H1 (cell line): ENCODE data around the gene FLCN. TPM values are rescaled to one million over a fixed set of nuclear protein-coding genes. Genes with fewer than 3 reads are reported as not detected.

Experiments
- CHD1 ChIP-seq: IDR thresholded peaks from 2 replicates; pipeline ENCODE4 v1.6.1; 2012; ENCODE audit warnings: low read depth, low read length, improper control_type of control experiment
- NRF1 ChIP-seq: IDR thresholded peaks from 2 replicates; pipeline ENCODE4 v1.6.1; 2011; ENCODE audit warnings: mild to moderate bottlenecking, low read depth, low read length, improper control_type of control experiment
- SP1 ChIP-seq: IDR thresholded peaks from 2 replicates; pipeline ENCODE4 v1.6.1; 2011; ENCODE audit warnings: low read depth, low read length
- SP4 ChIP-seq: IDR thresholded peaks from 2 replicates; pipeline ENCODE4 v1.6.1; 2012; ENCODE audit warnings: low read length, inconsistent platforms
- TAF1 ChIP-seq: IDR thresholded peaks from 2 replicates; pipeline ENCODE4 v1.6.1; 2011; ENCODE audit warnings: mild to moderate bottlenecking, low read depth, low read length
- polyA plus RNA-seq, 7 experiments: library from polyadenylated mRNA; depleted of rRNA in 3 of 7; stranded (reverse) in 5 of 7; unstranded in 2 of 7; fragments of >200 nt in 5 of 7; fragments of 200-250 nt in 2 of 7; gene quantifications; 1 replicate in 5 of 7; 2 replicates in 1 of 7; 4 replicates in 1 of 7; pipeline versions ENCODE4 v1.2.1 to v1.2.3, GENCODE V29; 2011 to 2013; ENCODE audit warnings: missing spikeins in 2 of 7, mixed read lengths in 2 of 7
- total RNA-seq: library from RNA; stranded (reverse); fragmentation: NEBNext Ultra II Directional; extraction: Animal tissue kit (Norgen Biotek cat#: 25700); gene quantifications from 2 replicates; pipeline ENCODE4 v1.2.1, GENCODE V29; 2021
- TF ChIP-seq, protein P1 (sequence below): fragments of 300-600 bp; sonication (generic); IDR thresholded peaks from 2 replicates; pipeline ENCODE4 v1.7.1; 2012; ENCODE audit warnings: low read length, moderate library complexity, mild to moderate bottlenecking, inconsistent platforms; ENCODE audit not compliant: insufficient replicate concordance

Gene FLCN
- total and polyA plus RNA-seq, 2 of the 8 experiments (the other 6 are each of a cell fraction or from before 2014, with no cell fraction given), result 15.6 to 34.6 TPM

DNA sequence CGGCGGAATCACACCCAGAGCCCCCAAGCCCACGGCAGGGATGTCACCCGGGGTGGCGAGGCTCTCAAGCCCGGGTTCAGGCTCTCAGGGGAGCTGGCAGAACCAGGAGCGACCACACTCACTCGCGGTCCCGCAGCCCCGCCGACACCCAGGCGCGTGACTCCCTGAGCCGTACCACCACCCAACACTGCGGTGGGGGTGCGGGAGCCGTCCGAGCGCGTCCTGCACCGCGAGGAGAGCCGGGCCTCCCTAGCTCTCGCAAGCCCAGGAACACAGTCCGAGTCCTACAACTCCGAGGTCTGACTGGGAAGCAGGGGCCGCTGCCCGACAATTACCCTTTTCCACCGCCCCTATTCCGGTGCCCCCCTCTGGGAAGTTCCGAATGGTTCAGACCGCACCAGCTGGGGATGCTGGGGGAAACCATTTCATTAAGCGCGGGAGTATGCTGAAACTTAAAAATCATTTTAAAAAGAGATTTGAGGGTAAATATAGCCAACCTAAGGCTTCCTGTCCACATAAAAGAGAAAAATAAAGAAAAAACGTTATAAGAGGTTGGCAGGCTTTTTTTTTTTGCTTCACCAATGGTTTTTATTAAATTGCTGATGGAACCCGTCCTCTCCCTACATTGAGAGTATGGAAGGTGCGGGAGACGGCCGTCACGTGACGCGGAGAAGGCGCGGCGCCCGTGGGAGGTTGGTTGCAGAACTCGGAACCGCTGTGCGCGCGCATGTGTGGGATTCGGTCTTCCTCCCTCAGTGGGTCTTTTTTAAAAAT lies at the start of gene FLCN (continued):
- TF ChIP-seq, protein P1, sequence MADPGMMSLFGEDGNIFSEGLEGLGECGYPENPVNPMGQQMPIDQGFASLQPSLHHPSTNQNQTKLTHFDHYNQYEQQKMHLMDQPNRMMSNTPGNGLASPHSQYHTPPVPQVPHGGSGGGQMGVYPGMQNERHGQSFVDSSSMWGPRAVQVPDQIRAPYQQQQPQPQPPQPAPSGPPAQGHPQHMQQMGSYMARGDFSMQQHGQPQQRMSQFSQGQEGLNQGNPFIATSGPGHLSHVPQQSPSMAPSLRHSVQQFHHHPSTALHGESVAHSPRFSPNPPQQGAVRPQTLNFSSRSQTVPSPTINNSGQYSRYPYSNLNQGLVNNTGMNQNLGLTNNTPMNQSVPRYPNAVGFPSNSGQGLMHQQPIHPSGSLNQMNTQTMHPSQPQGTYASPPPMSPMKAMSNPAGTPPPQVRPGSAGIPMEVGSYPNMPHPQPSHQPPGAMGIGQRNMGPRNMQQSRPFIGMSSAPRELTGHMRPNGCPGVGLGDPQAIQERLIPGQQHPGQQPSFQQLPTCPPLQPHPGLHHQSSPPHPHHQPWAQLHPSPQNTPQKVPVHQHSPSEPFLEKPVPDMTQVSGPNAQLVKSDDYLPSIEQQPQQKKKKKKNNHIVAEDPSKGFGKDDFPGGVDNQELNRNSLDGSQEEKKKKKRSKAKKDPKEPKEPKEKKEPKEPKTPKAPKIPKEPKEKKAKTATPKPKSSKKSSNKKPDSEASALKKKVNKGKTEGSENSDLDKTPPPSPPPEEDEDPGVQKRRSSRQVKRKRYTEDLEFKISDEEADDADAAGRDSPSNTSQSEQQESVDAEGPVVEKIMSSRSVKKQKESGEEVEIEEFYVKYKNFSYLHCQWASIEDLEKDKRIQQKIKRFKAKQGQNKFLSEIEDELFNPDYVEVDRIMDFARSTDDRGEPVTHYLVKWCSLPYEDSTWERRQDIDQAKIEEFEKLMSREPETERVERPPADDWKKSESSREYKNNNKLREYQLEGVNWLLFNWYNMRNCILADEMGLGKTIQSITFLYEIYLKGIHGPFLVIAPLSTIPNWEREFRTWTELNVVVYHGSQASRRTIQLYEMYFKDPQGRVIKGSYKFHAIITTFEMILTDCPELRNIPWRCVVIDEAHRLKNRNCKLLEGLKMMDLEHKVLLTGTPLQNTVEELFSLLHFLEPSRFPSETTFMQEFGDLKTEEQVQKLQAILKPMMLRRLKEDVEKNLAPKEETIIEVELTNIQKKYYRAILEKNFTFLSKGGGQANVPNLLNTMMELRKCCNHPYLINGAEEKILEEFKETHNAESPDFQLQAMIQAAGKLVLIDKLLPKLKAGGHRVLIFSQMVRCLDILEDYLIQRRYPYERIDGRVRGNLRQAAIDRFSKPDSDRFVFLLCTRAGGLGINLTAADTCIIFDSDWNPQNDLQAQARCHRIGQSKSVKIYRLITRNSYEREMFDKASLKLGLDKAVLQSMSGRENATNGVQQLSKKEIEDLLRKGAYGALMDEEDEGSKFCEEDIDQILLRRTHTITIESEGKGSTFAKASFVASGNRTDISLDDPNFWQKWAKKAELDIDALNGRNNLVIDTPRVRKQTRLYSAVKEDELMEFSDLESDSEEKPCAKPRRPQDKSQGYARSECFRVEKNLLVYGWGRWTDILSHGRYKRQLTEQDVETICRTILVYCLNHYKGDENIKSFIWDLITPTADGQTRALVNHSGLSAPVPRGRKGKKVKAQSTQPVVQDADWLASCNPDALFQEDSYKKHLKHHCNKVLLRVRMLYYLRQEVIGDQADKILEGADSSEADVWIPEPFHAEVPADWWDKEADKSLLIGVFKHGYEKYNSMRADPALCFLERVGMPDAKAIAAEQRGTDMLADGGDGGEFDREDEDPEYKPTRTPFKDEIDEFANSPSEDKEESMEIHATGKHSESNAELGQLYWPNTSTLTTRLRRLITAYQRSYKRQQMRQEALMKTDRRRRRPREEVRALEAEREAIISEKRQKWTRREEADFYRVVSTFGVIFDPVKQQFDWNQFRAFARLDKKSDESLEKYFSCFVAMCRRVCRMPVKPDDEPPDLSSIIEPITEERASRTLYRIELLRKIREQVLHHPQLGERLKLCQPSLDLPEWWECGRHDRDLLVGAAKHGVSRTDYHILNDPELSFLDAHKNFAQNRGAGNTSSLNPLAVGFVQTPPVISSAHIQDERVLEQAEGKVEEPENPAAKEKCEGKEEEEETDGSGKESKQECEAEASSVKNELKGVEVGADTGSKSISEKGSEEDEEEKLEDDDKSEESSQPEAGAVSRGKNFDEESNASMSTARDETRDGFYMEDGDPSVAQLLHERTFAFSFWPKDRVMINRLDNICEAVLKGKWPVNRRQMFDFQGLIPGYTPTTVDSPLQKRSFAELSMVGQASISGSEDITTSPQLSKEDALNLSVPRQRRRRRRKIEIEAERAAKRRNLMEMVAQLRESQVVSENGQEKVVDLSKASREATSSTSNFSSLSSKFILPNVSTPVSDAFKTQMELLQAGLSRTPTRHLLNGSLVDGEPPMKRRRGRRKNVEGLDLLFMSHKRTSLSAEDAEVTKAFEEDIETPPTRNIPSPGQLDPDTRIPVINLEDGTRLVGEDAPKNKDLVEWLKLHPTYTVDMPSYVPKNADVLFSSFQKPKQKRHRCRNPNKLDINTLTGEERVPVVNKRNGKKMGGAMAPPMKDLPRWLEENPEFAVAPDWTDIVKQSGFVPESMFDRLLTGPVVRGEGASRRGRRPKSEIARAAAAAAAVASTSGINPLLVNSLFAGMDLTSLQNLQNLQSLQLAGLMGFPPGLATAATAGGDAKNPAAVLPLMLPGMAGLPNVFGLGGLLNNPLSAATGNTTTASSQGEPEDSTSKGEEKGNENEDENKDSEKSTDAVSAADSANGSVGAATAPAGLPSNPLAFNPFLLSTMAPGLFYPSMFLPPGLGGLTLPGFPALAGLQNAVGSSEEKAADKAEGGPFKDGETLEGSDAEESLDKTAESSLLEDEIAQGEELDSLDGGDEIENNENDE, result no peak
- peak; percentile 58 for TF ChIP-seq TAF1
- peak; percentile 93 for TF ChIP-seq CHD1
- peak; percentile 67; the same call in 1 of the 2 replicates for TF ChIP-seq SP4
- TF ChIP-seq SP1, result 0 out of 2 replicates have a peak, but pooled peaks have one; percentile 49
- no peak for TF ChIP-seq NRF1
- TF ChIP-seq, all 59 proteins: peak for 20
